Activated T-cell treated with anti-CD3 and anti-CD28 coated beads for 4 hours (primary cell): ENCODE measurements around the gene FILIP1L.

Source experiments
- DNase-seq: peaks from one replicate; pipeline ENCODE4 v3.0.0-alpha.2; 2020

FILIP1L gene

GRCh38 chr3:99825004-99825640 lies 289.2 kb downstream of the FILIP1L start:
- no peak for DNase-seq

GRCh38 chr3:99823723-99824711 lies 290.3 kb downstream of the FILIP1L start:
- DNase-seq, result no peak

DNA sequence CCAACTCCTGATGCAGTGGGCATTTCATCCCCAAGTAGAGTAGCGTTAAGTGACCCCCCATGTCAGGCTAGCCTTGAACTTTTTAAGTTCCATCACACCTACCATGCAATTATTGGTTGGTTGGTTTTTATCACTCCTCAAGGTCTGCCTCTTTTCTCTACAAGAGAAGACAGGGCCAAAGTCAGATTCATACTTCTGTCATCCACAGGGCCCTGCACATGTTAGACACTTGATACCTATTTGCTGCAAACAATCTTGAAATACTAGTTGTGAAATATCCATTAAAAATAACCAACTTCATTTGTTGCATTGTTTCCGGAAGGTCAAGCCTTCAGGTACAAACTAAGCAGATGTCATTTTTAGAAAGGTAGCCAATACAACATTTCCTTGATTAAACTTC lies 295.5 kb downstream of the FILIP1L start:
- no peak for DNase-seq

DNA sequence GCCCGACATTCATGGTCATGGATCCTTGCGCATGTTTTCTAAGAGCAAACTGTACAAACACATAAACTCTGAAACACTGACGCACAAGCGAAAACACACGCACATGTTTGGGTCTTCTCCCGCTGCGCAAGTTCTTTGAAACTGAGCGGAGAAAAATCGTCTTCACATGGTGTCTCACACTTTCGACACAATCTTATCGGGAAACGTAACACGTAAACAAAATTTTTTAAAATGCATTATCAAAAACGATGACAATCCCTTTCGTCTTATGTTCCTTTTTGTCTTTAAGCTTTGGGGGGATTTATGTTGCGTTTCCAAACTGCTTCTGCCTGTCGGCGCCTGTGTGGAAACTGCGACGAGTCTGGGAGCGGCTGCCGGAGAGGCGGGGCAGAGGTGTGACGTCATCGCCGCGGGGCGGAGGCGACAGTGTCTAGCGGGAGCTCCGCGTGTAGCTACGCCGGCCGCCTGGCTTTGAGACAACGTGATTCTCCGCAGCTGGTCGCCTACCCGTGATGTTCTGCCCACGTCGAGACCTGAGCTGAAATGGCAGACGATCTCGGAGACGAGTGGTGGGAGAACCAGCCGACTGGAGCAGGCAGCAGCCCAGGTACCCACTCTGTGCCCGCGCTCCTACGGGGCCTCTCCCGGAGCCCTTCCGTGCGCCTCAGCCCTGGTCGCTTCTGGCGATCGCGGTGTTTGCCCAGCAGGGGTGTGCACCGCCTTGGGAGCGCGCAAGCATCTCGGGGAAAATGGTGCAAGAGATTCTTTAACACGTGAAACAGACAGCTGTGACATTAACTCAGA lies 296.7 kb downstream of the FILIP1L start, which contains the start of gene CMSS1:
Gene CMSS1 (plus strand): TSS at position 426 of the 804 bp plus-strand sequence.
- DNase-seq, result peak; percentile 95

DNA sequence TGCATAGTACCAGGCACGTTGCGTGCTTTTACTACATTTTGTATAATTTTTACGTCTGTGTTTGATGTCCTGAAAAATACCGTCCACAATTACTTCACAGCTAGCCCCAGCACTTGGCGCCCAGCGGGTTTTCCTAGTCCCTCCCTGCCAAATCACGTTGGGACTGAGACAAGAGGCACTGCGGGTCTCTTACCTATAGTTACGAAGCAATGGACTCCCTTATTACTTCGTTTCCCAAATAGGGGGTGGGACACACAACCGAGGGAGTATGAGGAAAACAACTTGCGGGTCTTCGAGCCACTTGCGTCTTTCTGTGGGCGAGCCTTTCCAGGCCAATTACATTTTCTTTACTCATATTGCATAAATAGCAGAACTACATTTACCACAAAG lies 297.3 kb downstream of the FILIP1L start:
- DNase-seq, result no peak

- DNase-seq, result no peak
Observed at GRCh38 chr3:99810403-99810802, 303.9 kb downstream of the FILIP1L start.

GRCh38 chr3:99809565-99809964 lies 304.7 kb downstream of the FILIP1L start:
- no peak for DNase-seq

DNA sequence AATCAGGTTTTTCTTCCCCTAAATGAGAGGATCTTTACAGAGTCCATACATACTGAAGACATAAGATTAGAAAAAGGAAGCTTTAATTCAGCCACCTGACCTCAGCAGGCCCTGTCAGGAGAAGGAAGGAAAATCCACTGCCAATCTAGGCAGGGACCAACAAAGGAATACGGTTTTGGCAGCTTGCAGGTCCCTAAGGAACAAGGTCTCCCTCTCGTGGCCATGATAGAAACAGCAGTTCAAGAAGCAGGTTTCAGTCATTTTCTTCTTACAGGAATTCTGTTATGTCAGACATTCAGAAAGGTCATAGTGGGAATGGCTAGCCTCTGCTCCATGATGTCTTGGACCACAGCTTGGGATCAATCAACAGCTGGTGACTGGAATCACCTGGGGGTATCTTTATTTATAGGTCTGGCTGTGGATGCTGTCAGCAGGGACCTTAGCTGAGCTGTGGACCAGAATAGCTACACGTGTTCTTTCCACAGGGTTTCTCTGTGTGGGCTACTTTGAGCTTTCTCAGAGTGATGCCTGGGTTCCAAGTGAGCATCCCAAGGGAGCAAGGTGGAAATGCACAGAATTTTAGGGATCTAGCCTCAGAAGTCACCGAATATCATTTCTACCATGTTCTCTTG lies 306.0 kb downstream of the FILIP1L start:
- peak; percentile 17 for DNase-seq

GRCh38 chr3:99805160-99805559 lies 309.1 kb downstream of the FILIP1L start:
- no peak for DNase-seq

DNA sequence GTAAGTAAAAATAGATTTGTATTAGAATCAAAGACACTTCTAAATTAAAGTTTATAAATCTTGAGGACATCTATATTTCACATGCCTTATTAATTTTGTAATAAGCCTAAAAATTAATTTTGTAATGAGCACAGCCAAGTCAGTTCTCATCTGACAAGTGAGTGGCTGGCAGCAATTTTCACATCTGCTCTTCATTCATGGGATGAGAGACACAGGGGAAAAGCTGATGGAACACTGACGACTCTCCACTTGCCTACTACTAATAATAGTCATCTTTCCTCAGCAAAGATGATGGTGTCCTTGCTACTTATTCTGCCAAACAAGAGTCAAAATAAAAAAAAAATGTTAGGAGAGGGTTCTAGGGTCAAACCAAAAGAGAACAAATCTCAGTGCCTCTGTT lies 311.0 kb downstream of the FILIP1L start:
- no peak for DNase-seq

DNA sequence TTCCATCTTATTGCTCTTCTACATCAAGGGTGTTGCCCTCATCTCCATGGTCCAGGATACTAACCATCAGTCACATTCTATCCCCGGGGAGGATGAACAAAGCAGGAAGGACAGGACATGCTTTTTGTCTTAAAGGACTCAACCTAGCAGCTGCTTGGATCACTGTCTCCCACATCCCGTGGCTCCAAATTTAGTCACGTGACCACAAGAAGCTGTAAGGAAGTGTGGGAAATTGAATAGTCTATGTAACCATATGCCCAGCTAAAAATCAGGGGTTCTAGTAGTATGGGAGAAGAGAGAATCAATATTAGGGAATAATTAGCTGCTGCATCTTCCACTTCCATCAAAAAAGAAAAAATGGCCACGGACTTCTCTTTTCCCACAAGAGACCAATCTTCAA lies 314.9 kb downstream of the FILIP1L start:
- DNase-seq, result no peak

DNA sequence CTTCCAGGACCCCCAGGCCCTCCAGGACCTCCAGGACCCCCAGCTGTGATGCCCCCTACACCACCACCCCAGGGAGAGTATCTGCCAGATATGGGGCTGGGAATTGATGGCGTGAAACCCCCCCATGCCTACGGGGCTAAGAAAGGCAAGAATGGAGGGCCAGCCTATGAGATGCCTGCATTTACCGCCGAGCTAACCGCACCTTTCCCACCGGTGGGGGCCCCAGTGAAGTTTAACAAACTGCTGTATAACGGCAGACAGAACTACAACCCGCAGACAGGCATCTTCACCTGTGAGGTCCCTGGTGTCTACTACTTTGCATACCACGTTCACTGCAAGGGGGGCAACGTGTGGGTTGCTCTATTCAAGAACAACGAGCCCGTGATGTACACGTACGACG lies 318.7 kb downstream of the FILIP1L start:
- no peak for DNase-seq

- no peak for DNase-seq
Observed at GRCh38 chr3:99794485-99794884, 319.8 kb downstream of the FILIP1L start.

DNA sequence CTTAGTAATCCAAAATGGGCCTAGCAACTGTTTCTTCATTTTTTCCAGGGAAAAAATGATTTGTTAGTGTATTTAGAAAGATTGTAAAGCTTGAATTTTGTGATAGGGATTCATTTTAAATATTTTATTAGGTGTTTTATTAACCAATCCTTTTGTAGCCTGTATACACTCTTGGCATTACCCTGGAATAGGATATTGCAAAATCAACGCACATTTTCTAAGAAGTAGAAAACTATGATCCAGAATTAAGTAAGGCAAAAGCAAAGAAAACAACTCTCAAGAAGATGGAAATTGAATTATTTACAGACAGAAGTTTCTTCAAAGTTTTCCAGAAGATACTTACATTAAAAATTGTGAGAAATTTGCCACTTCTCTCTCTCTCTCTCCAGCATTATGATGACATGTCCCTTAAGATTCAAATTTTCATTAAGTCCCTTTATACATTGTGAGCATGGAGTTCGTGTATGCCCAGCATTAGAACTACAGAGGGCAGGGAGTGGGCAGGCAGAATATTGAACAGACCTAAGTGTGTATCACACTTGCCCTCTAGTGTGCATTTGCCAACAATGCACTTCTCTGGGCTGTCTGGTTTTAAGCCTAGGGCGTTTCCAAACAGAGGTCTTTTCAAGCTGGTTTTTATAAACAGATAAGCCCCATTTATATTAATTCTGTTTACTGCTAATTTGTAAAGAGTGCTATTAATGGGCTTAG lies 325.1 kb downstream of the FILIP1L start:
- DNase-seq, result no peak
